DND-41 (cell line): Measurements from ENCODE around the gene RASAL2.

Experiments
- ATAC-seq: fragments of 200-7000 bp; cut with Tn5 transposase; 3 replicates; pipeline ENCODE4 v1.9.1; 2021; ENCODE audit warnings: low read depth; ENCODE audit not compliant: insufficient read depth
- DNase-seq: peaks from one replicate; pipeline ENCODE4 v3.0.0-alpha.2; 2020
- H2AFZ ChIP-seq: 2 replicates; pipeline ENCODE4 v1.6.0; 2012; ENCODE audit warnings: low read depth, low read length
- H3K27ac ChIP-seq: 2 replicates; pipeline ENCODE4 v1.5.1; 2012; ENCODE audit warnings: low read length, inconsistent platforms
- H3K27me3 ChIP-seq: fragments of 200-600 bp; sonication (generic); 2 replicates; pipeline ENCODE4 v1.6.0; 2012; ENCODE audit warnings: low read length, mild to moderate bottlenecking, inconsistent platforms; ENCODE audit not compliant: insufficient read depth, poor library complexity
- H3K36me3 ChIP-seq: 2 replicates; pipeline ENCODE4 v1.5.1; 2012; ENCODE audit warnings: low read length, inconsistent platforms; ENCODE audit not compliant: insufficient read depth
- H3K4me1 ChIP-seq: 2 replicates; pipeline ENCODE4 v1.5.1; 2012; ENCODE audit warnings: mild to moderate bottlenecking, low read length; ENCODE audit not compliant: insufficient read depth
- H3K4me2 ChIP-seq: 2 replicates; pipeline ENCODE4 v1.6.0; 2012; ENCODE audit warnings: mild to moderate bottlenecking, moderate library complexity, low read length, inconsistent platforms; ENCODE audit not compliant: insufficient read depth
- H3K4me3 ChIP-seq, 2 experiments: fragments of 200-600 bp in 1 of 2; shearing (Covaris generic) in 1 of 2; 2 replicates each; pipeline ENCODE4 v1.5.1; 2012 to 2016; ENCODE audit warnings: inconsistent platforms in 2 of 2, low read length in 2 of 2, mild to moderate bottlenecking in 2 of 2, low read depth in 1 of 2, moderate library complexity in 1 of 2
- H3K79me2 ChIP-seq: 2 replicates; pipeline ENCODE4 v1.6.0; 2012; ENCODE audit warnings: low read length, inconsistent platforms; ENCODE audit not compliant: insufficient read depth
- H3K9ac ChIP-seq: 2 replicates; pipeline ENCODE4 v1.6.0; 2012; ENCODE audit warnings: low read depth, mild to moderate bottlenecking, inconsistent platforms, low read length, moderate library complexity
- H3K9me3 ChIP-seq: 2 replicates; pipeline ENCODE4 v1.5.1; 2012; ENCODE audit warnings: low read length, moderate library complexity, mild to moderate bottlenecking, inconsistent platforms; ENCODE audit not compliant: insufficient read depth, severe bottlenecking
- H4K20me1 ChIP-seq: 2 replicates; pipeline ENCODE4 v1.6.0; 2012; ENCODE audit warnings: low read length; ENCODE audit not compliant: insufficient read depth
- EZH2 ChIP-seq: IDR thresholded peaks from 3 replicates; pipeline ENCODE4 v1.6.1; 2012; ENCODE audit warnings: borderline replicate concordance, low read depth, mild to moderate bottlenecking, moderate library complexity, low read length, inconsistent platforms; ENCODE audit not compliant: severe bottlenecking
- TF ChIP-seq, protein P1 (sequence below): IDR thresholded peaks from 2 replicates; pipeline ENCODE4 v1.5.1; 2012; ENCODE audit warnings: borderline replicate concordance, low read length, moderate library complexity, mild to moderate bottlenecking; ENCODE audit not compliant: poor library complexity, severe bottlenecking; ENCODE audit errors: extremely low read depth

The RASAL2 gene

DNA sequence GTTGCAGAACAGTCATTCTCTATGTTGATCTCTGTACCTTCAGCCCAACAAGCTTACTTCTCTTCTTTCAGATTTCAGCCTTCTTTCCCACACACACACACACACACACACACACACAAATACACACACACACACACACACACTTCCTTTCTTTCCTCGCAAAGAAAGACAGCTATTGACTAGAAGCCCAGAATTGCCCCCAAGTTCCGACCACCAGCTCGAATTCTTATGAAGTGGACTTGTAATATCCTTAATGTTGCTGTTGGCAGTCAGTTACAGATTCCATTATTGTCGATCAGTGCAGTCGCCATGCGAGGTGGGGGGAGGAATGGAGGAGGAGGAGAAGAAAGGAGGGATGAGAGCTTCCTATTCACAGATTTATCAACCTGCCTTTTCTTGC lies 277.3 kb downstream of the RASAL2 start:
- ATAC-seq (no peak), DNase-seq (no peak)
- Histone ChIP-seq H2AFZ (no peak overlapping the region), H3K4me3 (no peak overlapping the region), H3K27me3 (peaks cover 19% of the 10 kb centered on the region), H3K4me1 (no peaks in the 10 kb centered on the region), H3K4me2 (no peak overlapping the region), H4K20me1 (no peaks in the 10 kb centered on the region), H3K9me3 (no peaks in the 10 kb centered on the region), H3K36me3 (no peaks in the 10 kb centered on the region), H3K27ac (no peak overlapping the region), H3K9ac (no peak overlapping the region), H3K79me2 (no peaks in the 10 kb centered on the region)
- TF ChIP-seq EZH2, result no peak
- TF ChIP-seq, protein P1, sequence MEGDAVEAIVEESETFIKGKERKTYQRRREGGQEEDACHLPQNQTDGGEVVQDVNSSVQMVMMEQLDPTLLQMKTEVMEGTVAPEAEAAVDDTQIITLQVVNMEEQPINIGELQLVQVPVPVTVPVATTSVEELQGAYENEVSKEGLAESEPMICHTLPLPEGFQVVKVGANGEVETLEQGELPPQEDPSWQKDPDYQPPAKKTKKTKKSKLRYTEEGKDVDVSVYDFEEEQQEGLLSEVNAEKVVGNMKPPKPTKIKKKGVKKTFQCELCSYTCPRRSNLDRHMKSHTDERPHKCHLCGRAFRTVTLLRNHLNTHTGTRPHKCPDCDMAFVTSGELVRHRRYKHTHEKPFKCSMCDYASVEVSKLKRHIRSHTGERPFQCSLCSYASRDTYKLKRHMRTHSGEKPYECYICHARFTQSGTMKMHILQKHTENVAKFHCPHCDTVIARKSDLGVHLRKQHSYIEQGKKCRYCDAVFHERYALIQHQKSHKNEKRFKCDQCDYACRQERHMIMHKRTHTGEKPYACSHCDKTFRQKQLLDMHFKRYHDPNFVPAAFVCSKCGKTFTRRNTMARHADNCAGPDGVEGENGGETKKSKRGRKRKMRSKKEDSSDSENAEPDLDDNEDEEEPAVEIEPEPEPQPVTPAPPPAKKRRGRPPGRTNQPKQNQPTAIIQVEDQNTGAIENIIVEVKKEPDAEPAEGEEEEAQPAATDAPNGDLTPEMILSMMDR, result no peak

DNA sequence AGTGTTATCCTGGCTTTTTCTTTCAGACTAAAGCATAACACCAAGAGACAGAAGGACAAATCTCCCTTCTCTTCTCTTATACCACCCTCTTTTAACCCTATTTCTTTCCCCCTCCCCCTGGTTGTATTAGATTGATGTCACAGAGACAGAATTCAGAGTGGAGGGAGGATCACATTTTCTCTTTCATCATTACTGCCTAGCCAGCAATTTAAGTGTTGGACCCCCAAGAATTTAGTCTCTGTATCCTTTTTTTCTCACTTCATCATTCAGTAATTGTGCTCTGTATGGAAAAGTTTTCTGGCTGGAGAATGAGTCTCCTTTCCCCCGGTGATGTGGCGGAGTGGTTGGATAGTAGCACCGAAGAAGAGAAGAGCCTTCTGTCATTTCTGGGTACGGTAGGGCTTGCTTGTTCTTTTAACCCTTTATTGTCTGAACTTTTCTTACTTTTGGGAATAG lies 278.1 kb downstream of the RASAL2 start:
- no peaks in the 10 kb centered on the region for H3K9me3 ChIP-seq
- no peaks in the 10 kb centered on the region for H3K4me1 ChIP-seq
- TF ChIP-seq EZH2, result no peak
- TF ChIP-seq, protein P1, result no peak
- no peak for ATAC-seq
- DNase-seq, result no peak
- H4K20me1 ChIP-seq, result no peaks in the 10 kb centered on the region
- no peak overlapping the region for H3K27ac ChIP-seq
- H2AFZ ChIP-seq, result no peak overlapping the region
- no peak overlapping the region for H3K4me3 ChIP-seq
- H3K9ac ChIP-seq, result no peak overlapping the region
- no peaks in the 10 kb centered on the region for H3K79me2 ChIP-seq
- no peaks in the 10 kb centered on the region for H3K36me3 ChIP-seq
- peaks cover 19% of the 10 kb centered on the region for H3K27me3 ChIP-seq
- H3K4me2 ChIP-seq, result no peak overlapping the region

DNA sequence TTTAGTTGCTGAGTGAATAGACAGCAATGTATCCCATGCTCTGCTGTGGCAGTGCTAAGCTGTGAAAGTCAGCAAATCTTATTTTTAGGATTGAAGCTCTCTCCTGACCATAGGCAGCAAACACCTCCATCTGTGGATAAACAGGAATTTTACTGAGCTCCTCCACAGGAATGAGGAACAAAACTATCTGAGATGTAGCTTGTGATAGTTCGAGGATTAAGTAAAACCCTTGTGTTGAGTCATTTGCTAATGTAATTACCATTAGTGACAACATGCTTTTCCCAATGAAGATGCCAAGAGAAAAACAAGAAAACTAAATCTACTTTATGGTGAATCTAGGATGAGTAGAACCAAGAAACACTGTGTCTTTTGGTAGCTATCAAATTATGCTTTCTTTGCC lies 280.1 kb downstream of the RASAL2 start:
- no peak overlapping the region for H3K4me3 ChIP-seq
- no peak for ATAC-seq
- TF ChIP-seq EZH2, result no peak
- TF ChIP-seq, protein P1, result no peak

DNA sequence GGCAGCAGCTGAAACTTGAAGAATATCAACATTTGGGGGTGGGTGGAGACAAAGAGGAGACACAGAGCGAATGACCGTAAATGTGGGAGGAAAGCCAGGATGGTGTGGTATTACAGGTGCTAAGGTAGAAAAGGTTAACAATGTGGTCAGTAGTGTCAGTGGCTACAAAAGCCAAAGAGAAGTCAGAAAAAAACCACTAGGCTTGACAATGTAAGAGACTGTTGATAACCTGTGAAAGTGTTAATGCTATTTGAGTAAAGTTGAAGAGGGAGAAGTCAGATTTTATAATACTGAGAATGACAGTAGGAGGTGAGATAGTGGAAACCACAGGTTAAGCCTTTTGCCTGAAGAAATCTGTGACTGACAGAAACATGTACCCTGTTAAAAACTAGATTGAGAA lies 282.1 kb downstream of the RASAL2 start:
- no peaks in the 10 kb centered on the region for H3K36me3 ChIP-seq
- peaks cover 19% of the 10 kb centered on the region for H3K27me3 ChIP-seq
- ATAC-seq (no peak), DNase-seq (no peak)
- H3K4me3 ChIP-seq, result no peak overlapping the region
- H3K4me2 ChIP-seq, result no peak overlapping the region
- TF ChIP-seq, protein P1, result no peak
- H3K9ac ChIP-seq, result no peak overlapping the region
- no peaks in the 10 kb centered on the region for H4K20me1 ChIP-seq
- no peaks in the 10 kb centered on the region for H3K79me2 ChIP-seq
- no peaks in the 10 kb centered on the region for H3K4me1 ChIP-seq
- H2AFZ ChIP-seq, result no peak overlapping the region
- no peak overlapping the region for H3K27ac ChIP-seq
- no peaks in the 10 kb centered on the region for H3K9me3 ChIP-seq

More for the DNA sequence above, 280.1 kb downstream of the RASAL2 start:
- H3K36me3 ChIP-seq, result no peaks in the 10 kb centered on the region
- H3K79me2 ChIP-seq, result no peaks in the 10 kb centered on the region
- H2AFZ ChIP-seq, result no peak overlapping the region
- H3K9ac ChIP-seq, result no peak overlapping the region
- no peak overlapping the region for H3K4me2 ChIP-seq
- H3K27ac ChIP-seq, result no peak overlapping the region
- DNase-seq, result no peak
- H3K27me3 ChIP-seq, result peaks cover 19% of the 10 kb centered on the region
- H3K4me1 ChIP-seq, result no peaks in the 10 kb centered on the region
- no peaks in the 10 kb centered on the region for H4K20me1 ChIP-seq
- H3K9me3 ChIP-seq, result no peaks in the 10 kb centered on the region
